Measurements from ENCODE around the gene MAP3K13.
"Not testable (repeated sequence)": the region's sequence is repeated elsewhere in the genome, so short reads cannot be mapped to it uniquely, and the experiment has no call there.

MAP3K13 gene

GRCh38 chr3:185460719-185461350 is 97.9 kb downstream of the MAP3K13 start:
- DNase-seq: no peak

DNA sequence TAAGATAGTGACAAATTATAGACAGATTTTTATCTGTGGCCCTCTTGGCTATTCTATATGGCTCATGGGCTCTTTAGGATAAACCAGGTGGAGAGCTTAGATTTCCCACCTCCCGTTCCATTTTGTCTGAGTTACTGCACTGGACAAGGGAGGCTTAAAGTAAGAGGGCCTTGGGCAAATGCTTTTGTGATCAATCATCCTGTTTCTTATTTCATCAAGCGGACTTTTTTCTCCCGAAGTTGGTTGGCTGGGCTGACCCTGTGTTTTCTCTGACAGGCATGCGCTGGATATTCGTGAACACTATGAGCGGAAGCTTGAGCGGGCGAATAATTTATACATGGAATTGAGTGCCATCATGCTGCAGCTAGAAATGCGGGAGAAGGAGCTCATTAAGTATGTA is 102.5 kb downstream of the MAP3K13 start:
- no peak for DNase-seq

- DNase-seq: not testable (repeated sequence)
These were observed 103.2 kb downstream of the MAP3K13 start for GRCh38 chr3:185466123-185466522.

- no peak for DNase-seq
These were observed 106.6 kb downstream of the MAP3K13 start for GRCh38 chr3:185469542-185469941.

DNA sequence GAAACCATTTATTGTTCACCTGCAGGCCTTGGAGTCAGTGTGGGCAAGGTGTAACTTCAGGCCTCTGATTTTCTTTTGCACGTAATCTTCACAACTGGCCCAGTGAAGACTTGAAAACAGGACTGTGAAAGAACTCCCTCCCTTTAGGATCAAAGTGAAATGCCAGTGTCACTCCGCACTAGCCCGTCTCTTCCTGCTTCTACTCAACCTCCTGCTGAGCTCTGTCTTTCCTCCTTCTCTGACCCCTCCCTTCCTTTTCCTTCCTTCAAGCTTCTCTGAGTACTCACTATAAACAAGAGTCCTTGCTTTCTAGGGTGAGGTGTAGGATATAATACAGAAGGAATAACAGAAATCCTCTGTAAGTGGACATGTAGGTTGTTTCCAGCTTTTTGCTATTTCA is 107.4 kb downstream of the MAP3K13 start:
- DNase-seq: no peak

- no peak for DNase-seq
These were observed 110.4 kb downstream of the MAP3K13 start for GRCh38 chr3:185473290-185473815.

DNA sequence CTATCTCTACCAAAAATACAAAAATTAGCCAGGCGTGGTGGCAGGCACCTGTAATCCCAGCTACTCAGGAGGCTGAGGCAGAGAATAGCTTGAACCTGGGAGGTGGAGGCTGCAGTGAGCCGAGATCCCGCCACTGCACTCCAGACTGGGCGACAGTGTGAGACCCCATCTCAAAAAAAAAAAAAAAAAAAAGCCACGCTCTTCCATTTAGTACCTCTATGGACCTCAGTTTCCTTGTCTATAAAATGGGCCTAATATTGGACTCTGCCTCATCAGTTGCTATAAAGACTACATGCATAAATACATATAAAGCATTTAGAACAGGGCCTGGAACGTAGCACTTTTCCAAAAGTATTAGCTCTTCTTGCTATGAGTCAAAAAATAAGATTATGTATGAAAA is 112.0 kb downstream of the MAP3K13 start:
- not testable (repeated sequence) for DNase-seq

DNA sequence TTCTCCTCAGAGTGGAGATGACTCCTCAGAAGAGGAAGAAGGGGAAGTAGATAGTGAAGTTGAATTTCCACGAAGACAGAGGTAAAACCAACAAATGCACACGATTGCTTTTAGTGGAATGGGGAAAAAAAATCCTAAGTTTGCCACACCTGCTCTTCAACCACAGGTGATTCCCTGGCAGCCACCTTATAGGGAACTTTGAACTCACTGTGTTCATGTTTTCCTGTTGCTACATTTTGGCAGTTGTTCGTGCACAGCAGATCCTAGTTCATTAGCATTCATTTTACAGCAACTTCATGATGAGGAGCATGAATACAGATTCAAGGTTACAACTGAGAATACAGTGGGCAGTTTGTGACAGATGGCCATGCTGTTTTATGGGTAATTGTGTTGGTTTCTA is 114.4 kb downstream of the MAP3K13 start:
- no peak for DNase-seq

DNA sequence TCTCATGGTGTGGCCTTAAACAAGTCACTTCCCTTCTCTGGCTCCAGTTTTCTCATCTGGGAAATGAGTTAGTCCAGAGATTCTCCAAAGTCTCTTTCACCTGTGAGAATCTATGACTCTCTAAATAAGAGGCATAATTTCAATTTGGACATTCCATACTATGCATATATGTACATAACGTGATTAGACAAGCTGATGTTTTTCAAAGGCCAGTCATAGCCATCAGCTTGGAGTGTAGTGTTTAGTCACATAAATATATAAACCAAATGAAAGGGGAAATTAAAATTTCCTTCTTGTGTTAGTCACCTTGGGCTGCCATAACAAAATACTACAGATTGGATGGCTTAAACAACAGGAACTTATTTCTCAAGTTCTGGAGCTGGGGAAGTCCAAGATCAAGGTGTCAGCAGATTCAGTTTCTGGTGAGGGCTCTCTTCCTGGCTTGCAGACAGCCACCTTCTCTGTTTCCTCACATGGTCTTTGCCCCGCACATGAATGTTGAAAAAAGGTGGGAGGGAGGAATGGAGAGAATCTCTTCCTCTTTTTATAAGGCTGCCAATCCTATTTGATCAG is 116.5 kb downstream of the MAP3K13 start:
- DNase-seq: no peak

GRCh38 chr3:185484296-185484695 is 121.4 kb downstream of the MAP3K13 start:
- no peak for DNase-seq

DNA sequence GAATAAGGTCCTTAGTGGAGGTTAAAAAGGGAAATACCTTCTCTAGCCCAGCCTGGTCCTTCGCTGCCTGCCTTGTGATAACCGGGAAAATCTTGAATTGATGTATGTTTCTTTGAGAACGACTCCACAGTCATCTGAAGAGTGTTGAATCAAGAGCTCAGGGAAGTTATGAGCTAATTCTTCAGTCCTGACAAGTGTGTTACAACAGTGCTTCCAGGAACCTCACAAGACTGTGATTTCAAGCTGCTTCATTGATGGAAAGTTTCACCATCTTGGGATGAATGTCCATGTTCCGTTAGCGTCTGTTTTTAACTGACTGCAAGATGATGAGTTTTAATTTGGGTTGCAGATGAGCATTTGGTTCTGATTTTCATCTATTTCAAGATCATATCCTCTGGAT is 123.5 kb downstream of the MAP3K13 start:
- no peak for DNase-seq

DNA sequence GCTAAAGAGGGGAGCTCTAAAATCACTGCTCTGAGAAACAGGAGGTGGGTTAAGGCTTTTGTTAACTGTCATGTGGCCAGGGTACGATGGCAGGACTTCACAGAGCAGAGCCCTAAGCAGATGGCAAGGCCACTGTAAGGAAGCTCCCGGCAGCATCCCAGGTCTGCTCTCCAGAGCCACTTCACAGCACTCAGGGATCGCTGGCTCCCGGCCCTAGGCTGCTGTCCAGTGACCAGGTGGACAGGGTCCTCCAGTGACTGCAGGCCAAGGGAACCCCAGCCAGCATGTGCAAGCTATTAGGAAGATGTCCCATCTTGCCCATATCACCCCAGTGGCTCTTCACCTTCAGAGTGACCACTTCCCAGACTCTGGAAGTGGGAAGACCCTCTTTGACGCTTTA is 125.5 kb downstream of the MAP3K13 start:
- no peak for DNase-seq

DNA sequence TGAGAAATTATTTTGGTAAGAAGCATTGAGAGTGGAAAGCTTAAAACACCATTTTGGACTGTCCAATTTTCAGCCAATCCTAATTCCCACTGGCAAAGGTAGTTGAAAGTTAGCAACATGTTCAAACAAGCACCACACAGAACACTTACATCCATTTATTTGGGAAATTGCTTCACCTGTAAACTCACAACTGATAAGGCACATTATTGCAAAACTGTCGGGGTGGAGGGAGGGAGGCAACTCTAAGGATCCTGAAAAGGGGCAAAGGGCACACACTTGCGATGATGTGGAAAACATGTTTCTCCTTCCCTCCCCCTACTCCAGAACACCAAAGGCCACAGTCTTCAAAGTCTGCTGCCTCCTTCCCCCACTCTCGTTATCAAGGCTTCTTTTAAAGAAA is 126.5 kb downstream of the MAP3K13 start:
- no peak for DNase-seq

- DNase-seq: no peak
These were observed 127.3 kb downstream of the MAP3K13 start for GRCh38 chr3:185490241-185490640.

GRCh38 chr3:185498503-185499396 is 135.8 kb downstream of the MAP3K13 start, which contains the start of gene TMEM41A:
TSS of gene TMEM41A (minus strand) at chr3:185499035. CDS start at chr3:185498961, 74 bp downstream.
- peak; percentile 88 for DNase-seq

DNA sequence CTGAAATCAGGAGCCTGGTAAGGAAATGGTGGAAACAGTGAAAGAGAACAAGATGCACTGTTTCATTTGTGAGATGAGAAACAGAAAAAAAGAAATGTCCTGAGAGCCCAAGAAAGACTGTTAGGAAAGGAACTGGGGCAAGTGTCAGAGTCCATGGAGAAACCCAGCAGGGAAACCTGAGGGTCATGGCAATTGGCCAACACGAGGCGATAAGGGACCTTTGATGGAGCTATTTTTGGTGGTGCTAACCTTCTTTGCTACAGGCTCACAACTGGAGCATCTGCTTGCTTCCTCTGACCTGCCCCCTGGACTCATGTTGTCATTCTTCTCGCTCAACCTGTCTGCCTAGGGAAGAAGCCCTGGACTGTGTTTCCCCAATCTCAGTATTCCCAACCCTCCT is 140.1 kb downstream of the MAP3K13 start:
- DNase-seq: no peak

DNA sequence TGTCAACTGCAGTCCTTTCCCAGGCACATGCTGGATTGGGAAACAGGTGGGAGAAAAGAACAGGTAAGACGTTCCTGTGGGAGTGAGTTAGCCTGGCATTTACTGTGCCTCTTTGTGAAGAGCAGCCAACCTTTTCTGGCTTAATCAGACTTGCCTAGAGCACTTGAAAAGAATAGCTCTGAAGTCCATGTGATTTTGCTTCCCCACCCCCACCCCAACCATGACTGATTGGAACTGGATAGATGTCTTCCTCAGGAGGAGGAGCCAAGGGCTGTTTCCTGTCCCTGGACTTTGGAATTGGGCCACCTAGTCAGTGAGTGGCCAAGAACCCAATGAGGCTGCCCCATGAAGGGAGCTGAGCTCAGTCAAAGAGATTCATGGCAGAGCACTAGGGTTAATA is 140.6 kb downstream of the MAP3K13 start:
- no peak for DNase-seq

GRCh38 chr3:185504636-185505035 is 141.7 kb downstream of the MAP3K13 start:
- no peak for DNase-seq

DNA sequence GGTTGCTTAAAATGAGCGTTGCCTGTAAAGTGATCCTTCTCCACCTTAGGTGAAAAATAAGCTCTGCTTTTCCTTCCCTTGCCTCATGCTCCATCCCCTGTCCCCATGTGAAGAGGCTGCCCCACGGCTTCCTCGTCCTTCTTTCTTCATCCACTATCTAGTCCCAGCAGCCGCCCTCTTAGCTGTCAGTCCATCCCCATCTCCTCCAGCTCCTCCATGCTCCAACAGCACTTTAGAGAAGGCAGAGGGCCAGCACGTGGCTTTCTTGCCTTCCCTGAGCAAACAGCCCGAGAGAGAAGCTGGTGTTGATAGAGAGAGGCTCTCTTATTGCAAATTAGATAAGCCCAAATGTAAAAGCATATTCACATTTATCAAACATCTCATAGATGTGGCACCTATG is 144.9 kb downstream of the MAP3K13 start:
- DNase-seq: no peak

GRCh38 chr3:185508335-185508991 is 145.5 kb downstream of the MAP3K13 start:
- no peak for DNase-seq

DNA sequence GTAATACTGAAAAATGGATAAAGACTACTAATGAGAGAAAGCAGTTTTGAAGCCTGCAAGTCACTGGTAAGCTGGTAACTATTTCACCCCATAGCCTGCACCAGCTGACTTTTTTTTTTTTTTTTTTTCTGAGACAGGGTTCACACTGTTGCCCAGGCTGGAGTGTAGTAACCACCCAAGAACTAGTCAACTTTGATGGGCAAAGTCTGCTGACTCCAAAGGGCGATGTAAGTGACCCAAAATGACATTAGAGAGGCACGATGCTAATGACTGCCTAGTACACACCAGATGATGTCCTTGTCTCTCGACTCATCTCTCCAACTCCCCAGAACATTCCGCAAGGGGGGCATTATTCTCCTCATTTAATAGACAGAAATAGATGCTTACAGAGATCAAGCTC is 148.8 kb downstream of the MAP3K13 start:
- DNase-seq: no peak

GRCh38 chr3:185517387-185518130 is 154.6 kb downstream of the MAP3K13 start:
- DNase-seq: no peak
